Keratinocyte (primary cell): ENCODE results near the gene APOL3. TPM values are rescaled to one million over a fixed set of nuclear protein-coding genes. Genes with fewer than 3 reads are reported as not detected.

Experiments used
- DNase-seq: peaks from one replicate; pipeline ENCODE4 v3.0.0-alpha.2; 2011; ENCODE audit warnings: low read depth, missing footprints, low spot score
- FAIRE-seq: peaks from 2 replicates; lab custom pipeline; 2011; peaks lifted over from hg19 to GRCh38; lab: Jason Lieb, UNC
- H2AFZ ChIP-seq: 2 replicates; pipeline ENCODE4 v1.6.0; 2012; ENCODE audit warnings: low read length, control low read depth, inconsistent platforms; ENCODE audit not compliant: control insufficient read depth
- H3K27ac ChIP-seq: 2 replicates; pipeline ENCODE4 v1.5.1; 2011; ENCODE audit warnings: low read length; ENCODE audit not compliant: control insufficient read depth, insufficient read depth
- H3K27me3 ChIP-seq: 3 replicates; pipeline ENCODE4 v1.6.0; 2011; ENCODE audit warnings: low read length; ENCODE audit not compliant: control insufficient read depth, insufficient read depth; ENCODE audit errors: extremely low read depth
- H3K36me3 ChIP-seq, 2 experiments: 2 replicates in 1 of 2; 3 replicates in 1 of 2; pipeline ENCODE4 v1.5.1; 2011; ENCODE audit warnings: low read length in 2 of 2, mild to moderate bottlenecking in 1 of 2; ENCODE audit not compliant: control insufficient read depth in 2 of 2, insufficient read depth in 2 of 2; ENCODE audit errors: extremely low read depth in 1 of 2
- H3K4me1 ChIP-seq: 3 replicates; pipeline ENCODE4 v1.5.1; 2011; ENCODE audit warnings: low read length; ENCODE audit not compliant: control insufficient read depth, insufficient read depth; ENCODE audit errors: extremely low read depth
- H3K4me2 ChIP-seq: 3 replicates; pipeline ENCODE4 v1.6.0; 2011; ENCODE audit warnings: low read depth, low read length; ENCODE audit not compliant: control insufficient read depth, insufficient read depth; ENCODE audit errors: extremely low read depth
- H3K4me3 ChIP-seq, 3 experiments: fragments of 200-600 bp in 1 of 3; sonication (generic) in 1 of 3; 2 replicates in 2 of 3; 3 replicates in 1 of 3; pipeline ENCODE4 v1.5.1; 2011 to 2016; ENCODE audit warnings: low read length in 3 of 3, mild to moderate bottlenecking in 3 of 3, control low read depth in 2 of 3, inconsistent platforms in 1 of 3, low read depth in 1 of 3, mixed read lengths in 1 of 3, mixed run types in 1 of 3, moderate library complexity in 1 of 3; ENCODE audit not compliant: control insufficient read depth in 2 of 3, insufficient read depth in 2 of 3; ENCODE audit errors: extremely low read depth in 1 of 3
- H3K79me2 ChIP-seq: 2 replicates; pipeline ENCODE4 v1.6.0; 2012; ENCODE audit warnings: low read length; ENCODE audit not compliant: control insufficient read depth, insufficient read depth
- H3K9ac ChIP-seq: 3 replicates; pipeline ENCODE4 v1.6.0; 2011; ENCODE audit warnings: low read length; ENCODE audit not compliant: control insufficient read depth, insufficient read depth; ENCODE audit errors: extremely low read depth
- H3K9me1 ChIP-seq: 3 replicates; pipeline ENCODE4 v1.6.0; 2011; ENCODE audit warnings: low read length; ENCODE audit not compliant: control insufficient read depth, insufficient read depth; ENCODE audit errors: extremely low read depth
- H3K9me3 ChIP-seq: 2 replicates; pipeline ENCODE4 v1.5.1; 2012; ENCODE audit warnings: low read depth, low read length; ENCODE audit not compliant: control insufficient read depth
- H4K20me1 ChIP-seq: 3 replicates; pipeline ENCODE4 v1.6.0; 2011; ENCODE audit warnings: low read length; ENCODE audit not compliant: control insufficient read depth, insufficient read depth; ENCODE audit errors: extremely low read depth
- EZH2 ChIP-seq: IDR thresholded peaks from one replicate; pipeline ENCODE4 v1.6.1; 2012; ENCODE audit warnings: inconsistent platforms, mild to moderate bottlenecking, low read length, moderate library complexity
- dilution Hi-C: fragments of 300-500 bp; cut with MboI; formaldehyde crosslinking; loops from one replicate; pipeline ENCODE4 v1.7.0; 2020; ENCODE audit warnings: low sequenced_read_pairs; ENCODE audit not compliant: extremely low pct_ligation_motif_present
- polyA plus RNA-seq, 5 experiments: library from polyadenylated mRNA; depleted of rRNA in 3 of 5; stranded (reverse) in 3 of 5; stranded (forward) in 1 of 5; unstranded in 1 of 5; fragments of >200 nt; gene quantifications; 1 replicate in 1 of 5; 2 replicates in 3 of 5; 3 replicates in 1 of 5; pipeline versions ENCODE4 v1.2.1 to v1.2.3, GENCODE V29; 2011 to 2012; ENCODE audit warnings: missing spikeins in 2 of 5, low read depth in 1 of 5, low replicate concordance in 1 of 5
- TF ChIP-seq, protein P1 (sequence below), 3 experiments: IDR thresholded peaks in 1 of 3; conservative IDR thresholded peaks in 1 of 3; optimal IDR thresholded peaks in 1 of 3; 2 replicates in 2 of 3; 3 replicates in 1 of 3; pipeline versions ENCODE3 to v1.5.1; 2011; ENCODE audit warnings: low read length in 3 of 3, mild to moderate bottlenecking in 3 of 3, moderate library complexity in 2 of 3, control low read depth in 1 of 3, inconsistent platforms in 1 of 3; ENCODE audit not compliant: insufficient read depth in 2 of 3; ENCODE audit errors: extremely low read depth in 1 of 3

Gene APOL3
- polyA plus RNA-seq, 1 donor (not counting 4 experiments of a cell fraction or from before 2014, with no cell fraction given) = 0.92 TPM

DNA sequence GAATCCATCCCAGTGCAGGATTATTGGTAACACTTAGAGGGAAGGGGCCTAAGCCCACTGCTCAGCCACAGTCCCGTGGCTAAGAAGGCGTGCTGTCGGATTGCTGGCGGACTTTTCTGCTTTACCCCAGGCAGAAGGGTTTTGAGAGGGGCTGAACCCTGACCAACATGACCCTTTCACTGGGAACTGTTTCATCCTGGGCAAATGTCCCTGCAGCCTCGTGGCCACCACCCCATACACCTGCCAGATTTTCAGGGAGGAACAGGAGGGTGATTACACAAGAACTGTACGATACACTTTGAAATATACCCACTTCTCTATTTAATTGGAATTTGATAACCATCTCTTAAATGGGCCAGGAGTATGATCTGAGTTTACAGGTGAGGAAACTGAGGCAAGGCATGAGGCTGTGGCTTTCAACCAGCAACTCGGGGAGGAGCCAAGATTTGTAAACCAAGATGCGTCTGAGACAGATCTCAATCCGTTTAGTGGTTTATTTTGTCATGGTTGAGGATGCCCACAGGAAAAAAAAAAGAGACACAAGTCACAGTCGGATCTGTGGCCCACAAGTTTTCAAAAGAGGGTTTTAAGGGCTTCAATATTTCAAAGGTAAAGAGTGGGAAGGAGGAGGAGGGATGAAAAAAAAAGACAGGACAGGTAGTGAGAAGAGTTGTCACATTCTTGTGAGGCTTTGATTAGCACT lies 6.1 kb upstream of the APOL3 start:
- Histone ChIP-seq H3K79me2 (no peaks in the 10 kb centered on the region), H3K9ac (no peak overlapping the region), H2AFZ (no peak overlapping the region), H3K27ac (no peak overlapping the region), H4K20me1 (no peaks in the 10 kb centered on the region), H3K4me1 (no peaks in the 10 kb centered on the region), H3K9me3 (no peaks in the 10 kb centered on the region), H3K4me3 (no peak overlapping the region), H3K27me3 (peaks cover 4% of the 10 kb centered on the region), H3K9me1 (no peaks in the 10 kb centered on the region), H3K36me3 (no peaks in the 10 kb centered on the region), H3K4me2 (no peak overlapping the region)
- no peak for DNase-seq
- FAIRE-seq = no peak
- dilution Hi-C loops = no loop called here
- no peak for TF ChIP-seq EZH2
- TF ChIP-seq, protein P1, sequence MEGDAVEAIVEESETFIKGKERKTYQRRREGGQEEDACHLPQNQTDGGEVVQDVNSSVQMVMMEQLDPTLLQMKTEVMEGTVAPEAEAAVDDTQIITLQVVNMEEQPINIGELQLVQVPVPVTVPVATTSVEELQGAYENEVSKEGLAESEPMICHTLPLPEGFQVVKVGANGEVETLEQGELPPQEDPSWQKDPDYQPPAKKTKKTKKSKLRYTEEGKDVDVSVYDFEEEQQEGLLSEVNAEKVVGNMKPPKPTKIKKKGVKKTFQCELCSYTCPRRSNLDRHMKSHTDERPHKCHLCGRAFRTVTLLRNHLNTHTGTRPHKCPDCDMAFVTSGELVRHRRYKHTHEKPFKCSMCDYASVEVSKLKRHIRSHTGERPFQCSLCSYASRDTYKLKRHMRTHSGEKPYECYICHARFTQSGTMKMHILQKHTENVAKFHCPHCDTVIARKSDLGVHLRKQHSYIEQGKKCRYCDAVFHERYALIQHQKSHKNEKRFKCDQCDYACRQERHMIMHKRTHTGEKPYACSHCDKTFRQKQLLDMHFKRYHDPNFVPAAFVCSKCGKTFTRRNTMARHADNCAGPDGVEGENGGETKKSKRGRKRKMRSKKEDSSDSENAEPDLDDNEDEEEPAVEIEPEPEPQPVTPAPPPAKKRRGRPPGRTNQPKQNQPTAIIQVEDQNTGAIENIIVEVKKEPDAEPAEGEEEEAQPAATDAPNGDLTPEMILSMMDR (optimal IDR thresholded peaks at IDR 0.05 in 1 of 3, IDR thresholded peaks at IDR 0.05 in 1 of 3, conservative IDR thresholded peaks at IDR 0.05 in 1 of 3; ENCODE audit: extremely low read depth in 1 of 3, insufficient read depth in 2 of 3, low read length in 3 of 3) = no peak

DNA sequence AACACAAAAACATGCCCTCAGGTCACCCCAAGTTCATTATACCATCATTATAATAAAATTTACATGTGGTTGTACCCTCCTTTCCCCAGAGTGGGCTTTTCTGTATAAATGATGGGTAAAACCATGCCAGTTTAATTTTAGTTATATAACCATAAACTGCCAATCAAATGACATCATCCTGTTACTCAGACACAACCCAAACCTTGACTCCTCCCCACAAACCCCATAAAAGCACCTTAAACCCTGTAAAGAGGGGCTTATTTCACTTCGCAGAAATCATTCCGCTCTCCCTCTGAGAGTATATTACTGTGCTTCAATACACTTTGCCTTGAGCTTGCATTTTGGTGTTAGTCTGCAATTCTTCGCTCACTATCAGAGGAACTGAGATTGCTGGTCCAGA lies 5.5 kb upstream of the APOL3 start:
- H3K9ac ChIP-seq = no peak overlapping the region
- peaks cover 4% of the 10 kb centered on the region for H3K27me3 ChIP-seq
- H3K79me2 ChIP-seq = no peaks in the 10 kb centered on the region
- FAIRE-seq = no peak
- no peaks in the 10 kb centered on the region for H3K9me3 ChIP-seq
- dilution Hi-C loops = no loop called here
- H3K27ac ChIP-seq = no peak overlapping the region
- H4K20me1 ChIP-seq = no peaks in the 10 kb centered on the region
- H3K4me2 ChIP-seq = no peak overlapping the region
- H2AFZ ChIP-seq = no peak overlapping the region
- H3K4me1 ChIP-seq = no peaks in the 10 kb centered on the region
- no peaks in the 10 kb centered on the region for H3K9me1 ChIP-seq
- DNase-seq = no peak
- no peak for TF ChIP-seq EZH2
- TF ChIP-seq, protein P1 (optimal IDR thresholded peaks at IDR 0.05 in 1 of 3, IDR thresholded peaks at IDR 0.05 in 1 of 3, conservative IDR thresholded peaks at IDR 0.05 in 1 of 3; ENCODE audit: extremely low read depth in 1 of 3, insufficient read depth in 2 of 3, low read length in 3 of 3) = no peak
- no peak overlapping the region for H3K4me3 ChIP-seq
- H3K36me3 ChIP-seq = no peaks in the 10 kb centered on the region
